Lung (tissue), 12 donors: Measurements from ENCODE around the gene CAMK1. TPM values are rescaled to one million over a fixed set of nuclear protein-coding genes. Genes with fewer than 3 reads are reported as not detected.
A peak's percentile ranks its signal among the peaks of the same experiment; 100 is the strongest.

ENCODE experiments used
- ATAC-seq: fragments of 200-7000 bp; cut with Tn5 transposase; one replicate; pipeline ENCODE4 v1.9.1; 2020; ENCODE audit warnings: moderate number of reproducible peaks; ENCODE audit not compliant: insufficient read depth, low FRiP score
- DNase-seq, 3 donors: peaks; one replicate each; pipeline ENCODE4 v3.0.0-alpha.2; 2013 to 2017
- H3K27ac ChIP-seq, 2 donors: one replicate each; pipeline ENCODE4 v1.5.1; 2013; ENCODE audit warnings: mild to moderate bottlenecking in 2 of 2, moderate library complexity in 2 of 2, control low read depth in 1 of 2, inconsistent platforms in 1 of 2, low read depth in 1 of 2, low read length in 1 of 2
- H3K27me3 ChIP-seq, 3 donors: one replicate each; pipeline ENCODE4 v1.5.1; 2013; ENCODE audit warnings: low read length in 2 of 3; ENCODE audit not compliant: control insufficient read depth in 3 of 3, insufficient read depth in 3 of 3
- H3K36me3 ChIP-seq, 4 donors: one replicate each; pipeline ENCODE4 v1.5.1; 2013; ENCODE audit warnings: low read length in 4 of 4, mild to moderate bottlenecking in 1 of 4, moderate library complexity in 1 of 4; ENCODE audit not compliant: control insufficient read depth in 4 of 4, insufficient read depth in 4 of 4
- H3K4me1 ChIP-seq, 5 donors: one replicate each; pipeline ENCODE4 v1.5.1; 2013; ENCODE audit warnings: low read length in 5 of 5, mild to moderate bottlenecking in 2 of 5, moderate library complexity in 1 of 5; ENCODE audit not compliant: control insufficient read depth in 5 of 5, insufficient read depth in 5 of 5
- H3K4me3 ChIP-seq: one replicate; pipeline ENCODE4 v1.5.1; 2013; ENCODE audit warnings: mild to moderate bottlenecking, control low read depth, moderate library complexity
- H3K9ac ChIP-seq, 2 donors: one replicate each; pipeline ENCODE4 v1.5.1; 2013; ENCODE audit warnings: low read length in 2 of 2, control low read depth in 1 of 2; ENCODE audit not compliant: insufficient read depth in 1 of 2
- H3K9me3 ChIP-seq, 4 donors: one replicate each; pipeline ENCODE4 v1.5.1; 2013; ENCODE audit warnings: low read length in 3 of 4, mild to moderate bottlenecking in 1 of 4, moderate library complexity in 1 of 4; ENCODE audit not compliant: control insufficient read depth in 4 of 4, insufficient read depth in 3 of 4
- WGBS, 2 donors: extraction: QIAGEN DNeasy Blood & Tissue Kit; methylation state at CpG; one replicate each; pipeline ENCODE4 v1.1.7; 2013; 5-methylcytosine and 5-hydroxymethylcytosine counted together
- polyA plus RNA-seq, 2 donors: library from polyadenylated mRNA; stranded (reverse); fragments of 200-250 nt; gene quantifications; one replicate each; pipeline ENCODE4 v1.2.1, GENCODE V29; 2013
- total RNA-seq, 2 donors: library from RNA; depleted of rRNA in 1 of 2; stranded (reverse); fragments of >200 nt in 1 of 2; gene quantifications; one replicate each; pipeline ENCODE4 v1.2.1, GENCODE V29; 2014 to 2021
- TF ChIP-seq, protein P1 (sequence below): IDR thresholded peaks from 2 replicates; pipeline ENCODE4 v1.5.1; 2012; ENCODE audit warnings: mild to moderate bottlenecking; ENCODE audit errors: control extremely low read depth, extremely low read depth
- donor health status: control.
- donor health status: control.
- donor health status: Bipolar disorder and iron deficiency.
- donor health status: healthy.
- donor health status: DM: yes; HTN: yes; CAD: no.

The CAMK1 gene
- total and polyA plus RNA-seq, 4 donors = 21.7 to 43.9 (median 32.8) TPM

DNA sequence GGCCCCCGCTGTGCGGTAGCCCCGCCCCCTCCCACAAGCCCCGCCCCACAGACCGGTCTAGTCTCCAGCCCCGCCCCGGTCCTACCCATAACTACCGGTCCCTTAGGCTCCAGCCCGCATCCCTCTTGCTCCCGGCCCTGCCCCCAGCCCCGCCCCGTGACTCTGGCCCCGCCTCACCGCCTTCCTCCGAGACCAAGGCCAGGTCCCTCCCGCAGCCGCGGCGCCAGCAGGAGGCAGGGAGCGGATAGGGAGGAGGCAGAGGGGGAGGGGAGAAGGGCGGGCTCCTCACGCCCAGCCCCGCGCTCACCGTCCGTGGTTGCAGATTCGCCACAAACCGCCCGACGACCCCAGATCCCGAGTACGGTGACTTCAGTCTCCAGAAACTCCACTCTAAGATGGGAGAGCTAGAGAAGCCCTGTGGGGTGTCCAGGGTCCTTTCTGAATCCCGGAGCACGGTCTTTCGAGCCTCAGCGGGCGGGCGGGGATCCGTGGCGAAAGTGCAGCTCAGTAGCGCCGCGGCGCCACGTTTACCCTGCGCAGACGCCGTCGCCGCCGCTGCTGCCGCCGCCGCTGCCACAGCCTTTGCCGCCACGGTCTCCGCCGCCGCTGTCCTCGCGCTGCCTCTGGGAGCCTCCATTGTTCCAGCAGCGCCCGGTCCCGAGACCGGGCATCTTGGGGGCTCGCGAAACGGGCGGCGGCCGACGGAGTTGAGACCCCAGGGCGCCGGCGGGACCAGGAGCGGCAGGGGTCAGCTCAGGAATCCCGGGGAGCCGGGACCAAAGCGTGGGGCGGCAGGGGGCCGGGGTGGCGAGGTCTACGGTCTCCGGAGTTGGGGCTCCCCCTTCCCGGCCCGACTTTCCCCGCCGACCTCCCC lies 38.3 kb downstream of the CAMK1 start, which contains the start of gene BRPF1:
TSS of gene BRPF1 (plus strand) at position 530 of the 874 bp plus-strand sequence. CDS start 2,406 bp downstream, outside the sequence.
- H3K36me3 ChIP-seq = peaks cover 0 to 11% (median 10%) of the 10 kb centered on the region in 4 donors
- peak within 1 kb of the TSS; percentile 55 to 57 for H3K9ac ChIP-seq
- no peaks in the 10 kb centered on the region for H3K9me3 ChIP-seq
- H3K27ac ChIP-seq = peak within 1 kb of the TSS; percentile 99
- H3K4me1 ChIP-seq = peaks cover 8 to 19% (median 14%) of the 10 kb centered on the region in 5 donors
- TF ChIP-seq, protein P1, sequence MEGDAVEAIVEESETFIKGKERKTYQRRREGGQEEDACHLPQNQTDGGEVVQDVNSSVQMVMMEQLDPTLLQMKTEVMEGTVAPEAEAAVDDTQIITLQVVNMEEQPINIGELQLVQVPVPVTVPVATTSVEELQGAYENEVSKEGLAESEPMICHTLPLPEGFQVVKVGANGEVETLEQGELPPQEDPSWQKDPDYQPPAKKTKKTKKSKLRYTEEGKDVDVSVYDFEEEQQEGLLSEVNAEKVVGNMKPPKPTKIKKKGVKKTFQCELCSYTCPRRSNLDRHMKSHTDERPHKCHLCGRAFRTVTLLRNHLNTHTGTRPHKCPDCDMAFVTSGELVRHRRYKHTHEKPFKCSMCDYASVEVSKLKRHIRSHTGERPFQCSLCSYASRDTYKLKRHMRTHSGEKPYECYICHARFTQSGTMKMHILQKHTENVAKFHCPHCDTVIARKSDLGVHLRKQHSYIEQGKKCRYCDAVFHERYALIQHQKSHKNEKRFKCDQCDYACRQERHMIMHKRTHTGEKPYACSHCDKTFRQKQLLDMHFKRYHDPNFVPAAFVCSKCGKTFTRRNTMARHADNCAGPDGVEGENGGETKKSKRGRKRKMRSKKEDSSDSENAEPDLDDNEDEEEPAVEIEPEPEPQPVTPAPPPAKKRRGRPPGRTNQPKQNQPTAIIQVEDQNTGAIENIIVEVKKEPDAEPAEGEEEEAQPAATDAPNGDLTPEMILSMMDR = no peak
- peak; percentile 97 for ATAC-seq
- no peaks in the 10 kb centered on the region for H3K27me3 ChIP-seq
- WGBS, 2 donors = 0 to 1% methylated on average over 79 to 88 of the region's 88 CpGs
- peak within 1 kb of the TSS; percentile 93 for H3K4me3 ChIP-seq
- DNase-seq = peak; percentile 99 to 100 (median 100)

DNA sequence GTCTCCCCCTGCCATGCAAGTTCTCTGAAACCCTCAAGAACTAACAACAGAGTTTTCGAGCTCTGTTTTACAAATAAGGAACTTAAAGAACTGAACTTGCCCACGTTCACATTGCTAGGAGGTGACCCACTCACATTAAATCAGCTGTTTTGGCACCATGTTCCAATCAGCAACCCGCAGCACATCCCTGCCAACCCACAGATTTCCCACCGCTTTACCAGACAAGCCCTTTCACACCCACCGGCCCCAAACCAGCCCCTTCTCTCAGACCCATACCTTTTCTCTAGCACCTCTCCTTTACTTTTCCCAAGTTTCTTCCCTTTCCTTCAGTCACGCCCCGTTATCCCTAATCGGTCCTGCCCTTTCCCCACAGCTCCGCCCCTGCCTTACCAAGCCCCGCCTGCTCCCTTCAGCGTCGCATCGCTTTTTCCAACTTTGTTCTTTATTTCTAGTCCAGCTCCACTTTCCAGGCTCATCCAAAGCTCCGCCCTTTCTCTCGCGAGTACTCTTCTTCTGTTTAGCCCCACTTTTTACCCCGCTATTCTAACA lies 39.0 kb downstream of the CAMK1 start:
- no peaks in the 10 kb centered on the region for H3K27me3 ChIP-seq
- H3K36me3 ChIP-seq = peaks cover 0 to 10% (median 8%) of the 10 kb centered on the region in 4 donors
- DNase-seq (no peak), ATAC-seq (peak; percentile 55)
- TF ChIP-seq, protein P1 = no peak
- H3K27ac ChIP-seq = peak overlapping the region; percentile 81 to 85
- no peak overlapping the region for H3K9ac ChIP-seq
- peak overlapping the region; percentile 38 for H3K4me3 ChIP-seq
- H3K4me1 ChIP-seq = peaks cover 6 to 19% (median 14%) of the 10 kb centered on the region in 5 donors
- WGBS, 2 donors = 1 to 2% methylated on average over 16 to 17 of the region's 17 CpGs
- no peaks in the 10 kb centered on the region for H3K9me3 ChIP-seq

DNA sequence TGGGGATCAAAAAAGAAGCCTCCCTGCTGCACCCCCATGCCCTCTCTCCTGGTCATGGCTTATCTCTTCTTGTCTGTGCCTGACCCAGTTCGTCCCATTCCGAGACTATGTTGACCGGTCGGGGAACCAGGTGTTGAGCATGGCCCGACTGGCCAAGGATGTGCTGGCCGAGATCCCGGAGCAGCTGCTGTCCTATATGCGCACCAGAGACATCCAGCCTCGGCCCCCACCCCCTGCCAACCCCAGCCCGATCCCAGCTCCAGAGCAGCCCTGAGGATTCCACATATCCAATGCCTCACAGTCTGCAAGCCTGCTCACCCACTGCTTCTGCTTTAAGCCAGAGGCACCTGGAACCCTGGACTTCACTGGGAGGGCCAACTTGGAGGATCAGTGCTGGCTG lies 40.3 kb downstream of the CAMK1 start:
- 89 to 95% methylated on average over 10 of the region's 10 CpGs for WGBS, 2 donors
- no peak for ATAC-seq
- no peak for DNase-seq

More for the DNA sequence above, 40.3 kb downstream of the CAMK1 start:
- Histone ChIP-seq H3K4me1 (peaks cover 6 to 17% (median 14%) of the 10 kb centered on the region in 5 donors), H3K36me3 (peaks cover 0 to 4% (median under 1%) of the 10 kb centered on the region in 4 donors), H3K9ac (no peak overlapping the region), H3K27me3 (no peaks in the 10 kb centered on the region), H3K4me3 (no peak overlapping the region), H3K9me3 (no peaks in the 10 kb centered on the region), H3K27ac (no peak overlapping the region)
- TF ChIP-seq, protein P1 = no peak
